Stimulated activated CD8-positive, alpha-beta memory T cell treated with anti-CD3 and anti-CD28 coated beads, Interleukin-7, amount 100 ng/mL, for 1 hour (primary cell): ENCODE results near the gene TVP23A.
"Not testable (repeated sequence)": the region's sequence is repeated elsewhere in the genome, so short reads cannot be mapped to it uniquely, and the experiment has no call there.

ENCODE experiments used
- DNase-seq, 2 donors: peaks; one replicate each; pipeline ENCODE4 v3.0.0-alpha.2; 2020; ENCODE audit warnings: low read depth in 2 of 2

The TVP23A gene

GRCh38 chr16:10835281-10835931 is 16.8 kb upstream of the TVP23A start:
- no peak for DNase-seq

- no peak for DNase-seq
These were observed 16.2 kb upstream of the TVP23A start for GRCh38 chr16:10834766-10835165.

GRCh38 chr16:10834130-10834529 is 15.5 kb upstream of the TVP23A start:
- DNase-seq: no peak

- DNase-seq: no peak
These were observed 14.7 kb upstream of the TVP23A start for GRCh38 chr16:10833271-10833670.

- no peak for DNase-seq
These were observed 13.6 kb upstream of the TVP23A start for GRCh38 chr16:10831894-10832886.

GRCh38 chr16:10830240-10830639 is 11.6 kb upstream of the TVP23A start:
- DNase-seq: not testable (repeated sequence)

- DNase-seq: not testable (repeated sequence)
These were observed 10.9 kb upstream of the TVP23A start for GRCh38 chr16:10829390-10830098.

GRCh38 chr16:10828851-10829366 is 10.3 kb upstream of the TVP23A start:
- DNase-seq: no peak

- DNase-seq: no peak
These were observed 9.2 kb upstream of the TVP23A start for GRCh38 chr16:10827691-10828341.

- no peak for DNase-seq
These were observed 5.7 kb upstream of the TVP23A start for GRCh38 chr16:10824111-10824893.

- DNase-seq: no peak
These were observed 4.1 kb upstream of the TVP23A start for GRCh38 chr16:10822702-10823101.

- no peak for DNase-seq
These were observed 2.0 kb upstream of the TVP23A start for GRCh38 chr16:10820546-10820945.

GRCh38 chr16:10817514-10817913 is 1.1 kb downstream of the TVP23A start:
- no peak for DNase-seq

GRCh38 chr16:10813099-10813455 is 5.5 kb downstream of the TVP23A start:
- no peak for DNase-seq

- no peak for DNase-seq
These were observed 6.1 kb downstream of the TVP23A start for GRCh38 chr16:10812312-10813098.

GRCh38 chr16:10809706-10810105 is 8.9 kb downstream of the TVP23A start:
- DNase-seq: no peak

- no peak for DNase-seq
These were observed 9.7 kb downstream of the TVP23A start for GRCh38 chr16:10808850-10809249.

GRCh38 chr16:10808218-10808617 is 10.4 kb downstream of the TVP23A start:
- no peak for DNase-seq

GRCh38 chr16:10806698-10807097 is 11.9 kb downstream of the TVP23A start:
- DNase-seq: no peak

- DNase-seq: no peak
These were observed 13.3 kb downstream of the TVP23A start for GRCh38 chr16:10805334-10805733.
